Measurements from ENCODE around the gene PRSS38. TPM values are rescaled to one million over a fixed set of nuclear protein-coding genes. Genes with fewer than 3 reads are reported as not detected.

Gene PRSS38
- total and polyA plus RNA-seq, 2 experiments from 2014 or later: not detected

DNA sequence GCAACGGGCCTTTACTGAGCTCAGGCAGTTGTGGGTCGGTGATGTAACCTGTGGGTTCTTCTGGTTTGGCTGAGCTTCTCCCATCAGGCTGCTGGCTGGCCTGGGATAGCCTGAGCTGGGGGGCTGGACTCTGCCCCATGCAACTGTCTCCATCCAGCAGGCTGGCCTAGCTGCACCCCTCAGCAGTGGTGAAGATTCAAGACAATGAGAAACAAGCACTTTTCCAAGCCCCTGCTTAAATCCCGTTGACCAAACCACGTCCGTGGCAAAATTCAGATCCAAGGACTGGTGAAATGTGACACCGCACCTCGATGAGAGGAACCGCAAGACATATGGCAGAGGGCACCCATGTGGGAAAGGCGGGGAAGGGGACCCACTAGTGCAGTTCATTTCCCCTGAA is 25.6 kb downstream of the PRSS38 start:
- Mint-ChIP-seq H3K9me3 (no peaks in the 10 kb centered on the region; the same call in 2 of the 3 replicates), H3K36me3 (ENCODE audit: low read depth) (no peaks in the 10 kb centered on the region), H3K4me3 (no peak overlapping the region), H3K27me3 (ENCODE audit: insufficient read depth, low read depth, poor library complexity) (no peaks in the 10 kb centered on the region), H3K4me1 (no peaks in the 10 kb centered on the region), H3K27ac (no peak overlapping the region)
- H3K27me3 ChIP-seq (ENCODE audit: insufficient read depth): no peaks in the 10 kb centered on the region
- H3K9me2 ChIP-seq (ENCODE audit: insufficient read depth): 0 out of 2 replicates have a peak, but pooled peaks cover 2% of the 10 kb centered on the region
- H3K36me3 ChIP-seq (ENCODE audit: insufficient read depth): no peaks in the 10 kb centered on the region
- H3K4me2 ChIP-seq: no peak overlapping the region
- no peak overlapping the region for H3K27ac ChIP-seq (ENCODE audit: low read depth)
- ATAC-seq (peak; percentile 55; the same call in 2 of the 3 replicates), DNase-seq (ENCODE audit: low spot score) (peak; percentile 6)
- H3K4me1 ChIP-seq (ENCODE audit: insufficient read depth): no peaks in the 10 kb centered on the region
- TF ChIP-seq NANOG (IDR thresholded peaks at IDR 0.05; ENCODE audit: borderline replicate concordance) (no peak), JUNB (IDR thresholded peaks at IDR 0.05; ENCODE audit: unreplicated experiment) (no peak), CREB1 (CRISPR knock-in tag; IDR thresholded peaks at IDR 0.05; ENCODE audit: low read depth) (no peak), ZNF331 (CRISPR knock-in tag; IDR thresholded peaks at IDR 0.05; ENCODE audit: low read depth) (no peak), POLR2AphosphoS5 (IDR thresholded peaks at IDR 0.05; ENCODE audit: low read depth) (no peak), ZNF114 (CRISPR knock-in tag; IDR thresholded peaks at IDR 0.05) (no peak), EZH2phosphoT487 (IDR thresholded peaks at IDR 0.05; ENCODE audit: unreplicated experiment) (no peak), EZH2 (IDR thresholded peaks at IDR 0.05; ENCODE audit: low read depth, unreplicated experiment) (no peak), STAT1 (IDR thresholded peaks at IDR 0.05; ENCODE audit: unreplicated experiment) (no peak)
- TF ChIP-seq, protein P1, sequence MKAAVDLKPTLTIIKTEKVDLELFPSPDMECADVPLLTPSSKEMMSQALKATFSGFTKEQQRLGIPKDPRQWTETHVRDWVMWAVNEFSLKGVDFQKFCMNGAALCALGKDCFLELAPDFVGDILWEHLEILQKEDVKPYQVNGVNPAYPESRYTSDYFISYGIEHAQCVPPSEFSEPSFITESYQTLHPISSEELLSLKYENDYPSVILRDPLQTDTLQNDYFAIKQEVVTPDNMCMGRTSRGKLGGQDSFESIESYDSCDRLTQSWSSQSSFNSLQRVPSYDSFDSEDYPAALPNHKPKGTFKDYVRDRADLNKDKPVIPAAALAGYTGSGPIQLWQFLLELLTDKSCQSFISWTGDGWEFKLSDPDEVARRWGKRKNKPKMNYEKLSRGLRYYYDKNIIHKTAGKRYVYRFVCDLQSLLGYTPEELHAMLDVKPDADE (IDR thresholded peaks at IDR 0.05): no peak
- TF ChIP-seq, protein P2, sequence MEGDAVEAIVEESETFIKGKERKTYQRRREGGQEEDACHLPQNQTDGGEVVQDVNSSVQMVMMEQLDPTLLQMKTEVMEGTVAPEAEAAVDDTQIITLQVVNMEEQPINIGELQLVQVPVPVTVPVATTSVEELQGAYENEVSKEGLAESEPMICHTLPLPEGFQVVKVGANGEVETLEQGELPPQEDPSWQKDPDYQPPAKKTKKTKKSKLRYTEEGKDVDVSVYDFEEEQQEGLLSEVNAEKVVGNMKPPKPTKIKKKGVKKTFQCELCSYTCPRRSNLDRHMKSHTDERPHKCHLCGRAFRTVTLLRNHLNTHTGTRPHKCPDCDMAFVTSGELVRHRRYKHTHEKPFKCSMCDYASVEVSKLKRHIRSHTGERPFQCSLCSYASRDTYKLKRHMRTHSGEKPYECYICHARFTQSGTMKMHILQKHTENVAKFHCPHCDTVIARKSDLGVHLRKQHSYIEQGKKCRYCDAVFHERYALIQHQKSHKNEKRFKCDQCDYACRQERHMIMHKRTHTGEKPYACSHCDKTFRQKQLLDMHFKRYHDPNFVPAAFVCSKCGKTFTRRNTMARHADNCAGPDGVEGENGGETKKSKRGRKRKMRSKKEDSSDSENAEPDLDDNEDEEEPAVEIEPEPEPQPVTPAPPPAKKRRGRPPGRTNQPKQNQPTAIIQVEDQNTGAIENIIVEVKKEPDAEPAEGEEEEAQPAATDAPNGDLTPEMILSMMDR (conservative IDR thresholded peaks at IDR 0.05; ENCODE audit: low read depth in 2 of 2): no peak
- TF ChIP-seq, protein P3, sequence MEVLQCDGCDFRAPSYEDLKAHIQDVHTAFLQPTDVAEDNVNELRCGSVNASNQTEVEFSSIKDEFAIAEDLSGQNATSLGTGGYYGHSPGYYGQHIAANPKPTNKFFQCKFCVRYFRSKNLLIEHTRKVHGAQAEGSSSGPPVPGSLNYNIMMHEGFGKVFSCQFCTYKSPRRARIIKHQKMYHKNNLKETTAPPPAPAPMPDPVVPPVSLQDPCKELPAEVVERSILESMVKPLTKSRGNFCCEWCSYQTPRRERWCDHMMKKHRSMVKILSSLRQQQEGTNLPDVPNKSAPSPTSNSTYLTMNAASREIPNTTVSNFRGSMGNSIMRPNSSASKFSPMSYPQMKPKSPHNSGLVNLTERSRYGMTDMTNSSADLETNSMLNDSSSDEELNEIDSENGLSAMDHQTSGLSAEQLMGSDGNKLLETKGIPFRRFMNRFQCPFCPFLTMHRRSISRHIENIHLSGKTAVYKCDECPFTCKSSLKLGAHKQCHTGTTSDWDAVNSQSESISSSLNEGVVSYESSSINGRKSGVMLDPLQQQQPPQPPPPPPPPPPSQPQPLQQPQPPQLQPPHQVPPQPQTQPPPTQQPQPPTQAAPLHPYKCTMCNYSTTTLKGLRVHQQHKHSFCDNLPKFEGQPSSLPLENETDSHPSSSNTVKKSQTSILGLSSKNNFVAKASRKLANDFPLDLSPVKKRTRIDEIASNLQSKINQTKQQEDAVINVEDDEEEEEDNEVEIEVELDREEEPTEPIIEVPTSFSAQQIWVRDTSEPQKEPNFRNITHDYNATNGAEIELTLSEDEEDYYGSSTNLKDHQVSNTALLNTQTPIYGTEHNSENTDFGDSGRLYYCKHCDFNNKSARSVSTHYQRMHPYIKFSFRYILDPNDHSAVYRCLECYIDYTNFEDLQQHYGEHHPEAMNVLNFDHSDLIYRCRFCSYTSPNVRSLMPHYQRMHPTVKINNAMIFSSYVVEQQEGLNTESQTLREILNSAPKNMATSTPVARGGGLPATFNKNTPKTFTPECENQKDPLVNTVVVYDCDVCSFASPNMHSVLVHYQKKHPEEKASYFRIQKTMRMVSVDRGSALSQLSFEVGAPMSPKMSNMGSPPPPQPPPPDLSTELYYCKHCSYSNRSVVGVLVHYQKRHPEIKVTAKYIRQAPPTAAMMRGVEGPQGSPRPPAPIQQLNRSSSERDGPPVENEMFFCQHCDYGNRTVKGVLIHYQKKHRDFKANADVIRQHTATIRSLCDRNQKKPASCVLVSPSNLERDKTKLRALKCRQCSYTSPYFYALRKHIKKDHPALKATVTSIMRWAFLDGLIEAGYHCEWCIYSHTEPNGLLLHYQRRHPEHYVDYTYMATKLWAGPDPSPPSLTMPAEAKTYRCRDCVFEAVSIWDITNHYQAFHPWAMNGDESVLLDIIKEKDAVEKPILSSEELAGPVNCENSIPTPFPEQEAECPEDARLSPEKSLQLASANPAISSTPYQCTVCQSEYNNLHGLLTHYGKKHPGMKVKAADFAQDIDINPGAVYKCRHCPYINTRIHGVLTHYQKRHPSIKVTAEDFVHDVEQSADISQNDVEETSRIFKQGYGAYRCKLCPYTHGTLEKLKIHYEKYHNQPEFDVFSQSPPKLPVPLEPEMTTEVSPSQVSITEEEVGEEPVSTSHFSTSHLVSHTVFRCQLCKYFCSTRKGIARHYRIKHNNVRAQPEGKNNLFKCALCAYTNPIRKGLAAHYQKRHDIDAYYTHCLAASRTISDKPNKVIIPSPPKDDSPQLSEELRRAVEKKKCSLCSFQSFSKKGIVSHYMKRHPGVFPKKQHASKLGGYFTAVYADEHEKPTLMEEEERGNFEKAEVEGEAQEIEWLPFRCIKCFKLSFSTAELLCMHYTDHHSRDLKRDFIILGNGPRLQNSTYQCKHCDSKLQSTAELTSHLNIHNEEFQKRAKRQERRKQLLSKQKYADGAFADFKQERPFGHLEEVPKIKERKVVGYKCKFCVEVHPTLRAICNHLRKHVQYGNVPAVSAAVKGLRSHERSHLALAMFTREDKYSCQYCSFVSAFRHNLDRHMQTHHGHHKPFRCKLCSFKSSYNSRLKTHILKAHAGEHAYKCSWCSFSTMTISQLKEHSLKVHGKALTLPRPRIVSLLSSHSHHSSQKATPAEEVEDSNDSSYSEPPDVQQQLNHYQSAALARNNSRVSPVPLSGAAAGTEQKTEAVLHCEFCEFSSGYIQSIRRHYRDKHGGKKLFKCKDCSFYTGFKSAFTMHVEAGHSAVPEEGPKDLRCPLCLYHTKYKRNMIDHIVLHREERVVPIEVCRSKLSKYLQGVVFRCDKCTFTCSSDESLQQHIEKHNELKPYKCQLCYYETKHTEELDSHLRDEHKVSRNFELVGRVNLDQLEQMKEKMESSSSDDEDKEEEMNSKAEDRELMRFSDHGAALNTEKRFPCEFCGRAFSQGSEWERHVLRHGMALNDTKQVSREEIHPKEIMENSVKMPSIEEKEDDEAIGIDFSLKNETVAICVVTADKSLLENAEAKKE (CRISPR knock-in tag; IDR thresholded peaks at IDR 0.05): no peak
- TF ChIP-seq, protein P4, sequence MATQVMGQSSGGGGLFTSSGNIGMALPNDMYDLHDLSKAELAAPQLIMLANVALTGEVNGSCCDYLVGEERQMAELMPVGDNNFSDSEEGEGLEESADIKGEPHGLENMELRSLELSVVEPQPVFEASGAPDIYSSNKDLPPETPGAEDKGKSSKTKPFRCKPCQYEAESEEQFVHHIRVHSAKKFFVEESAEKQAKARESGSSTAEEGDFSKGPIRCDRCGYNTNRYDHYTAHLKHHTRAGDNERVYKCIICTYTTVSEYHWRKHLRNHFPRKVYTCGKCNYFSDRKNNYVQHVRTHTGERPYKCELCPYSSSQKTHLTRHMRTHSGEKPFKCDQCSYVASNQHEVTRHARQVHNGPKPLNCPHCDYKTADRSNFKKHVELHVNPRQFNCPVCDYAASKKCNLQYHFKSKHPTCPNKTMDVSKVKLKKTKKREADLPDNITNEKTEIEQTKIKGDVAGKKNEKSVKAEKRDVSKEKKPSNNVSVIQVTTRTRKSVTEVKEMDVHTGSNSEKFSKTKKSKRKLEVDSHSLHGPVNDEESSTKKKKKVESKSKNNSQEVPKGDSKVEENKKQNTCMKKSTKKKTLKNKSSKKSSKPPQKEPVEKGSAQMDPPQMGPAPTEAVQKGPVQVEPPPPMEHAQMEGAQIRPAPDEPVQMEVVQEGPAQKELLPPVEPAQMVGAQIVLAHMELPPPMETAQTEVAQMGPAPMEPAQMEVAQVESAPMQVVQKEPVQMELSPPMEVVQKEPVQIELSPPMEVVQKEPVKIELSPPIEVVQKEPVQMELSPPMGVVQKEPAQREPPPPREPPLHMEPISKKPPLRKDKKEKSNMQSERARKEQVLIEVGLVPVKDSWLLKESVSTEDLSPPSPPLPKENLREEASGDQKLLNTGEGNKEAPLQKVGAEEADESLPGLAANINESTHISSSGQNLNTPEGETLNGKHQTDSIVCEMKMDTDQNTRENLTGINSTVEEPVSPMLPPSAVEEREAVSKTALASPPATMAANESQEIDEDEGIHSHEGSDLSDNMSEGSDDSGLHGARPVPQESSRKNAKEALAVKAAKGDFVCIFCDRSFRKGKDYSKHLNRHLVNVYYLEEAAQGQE (IDR thresholded peaks at IDR 0.05; ENCODE audit: unreplicated experiment): no peak
- no peaks in the 10 kb centered on the region for H4K20me1 ChIP-seq (replicated peaks; ENCODE audit: insufficient read depth)
- H3K79me2 ChIP-seq (replicated peaks; ENCODE audit: insufficient read depth): no peaks in the 10 kb centered on the region
- H2AFZ ChIP-seq: peak overlapping the region; percentile 74
- no peak overlapping the region for H3K4me3 ChIP-seq
- no peaks in the 10 kb centered on the region for H3F3A ChIP-seq (replicated peaks; ENCODE audit: low read depth)
